Measurements from ENCODE around the gene SDC3.

SDC3 gene

DNA sequence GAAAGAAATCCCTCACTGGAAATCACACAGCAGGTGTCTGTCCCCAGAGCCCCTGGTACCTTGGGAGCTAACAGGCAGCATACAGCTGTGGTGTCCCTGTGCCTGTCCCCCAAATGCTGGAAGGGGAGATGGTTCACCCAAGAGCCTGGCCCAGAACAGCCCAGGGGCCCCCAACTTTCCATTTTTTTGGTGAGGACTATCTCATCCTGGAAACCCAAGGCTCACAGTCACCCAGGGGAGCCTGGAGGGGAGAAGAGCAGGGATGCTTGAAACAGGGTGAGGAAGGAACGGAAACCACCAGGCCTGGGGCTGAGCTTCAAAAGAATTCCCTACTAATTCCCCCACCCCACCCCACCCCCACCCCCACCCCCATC lies 3.6 kb downstream of the SDC3 start:
- H3K36me3 ChIP-seq (ENCODE audit: insufficient read depth, low read length) = no peaks in the 10 kb centered on the region
- peaks cover 61% of the 10 kb centered on the region for H3K4me1 ChIP-seq (ENCODE audit: insufficient read depth, low read length)
- H3K9ac ChIP-seq (ENCODE audit: low read depth, low read length) = no peak overlapping the region
- H3K9me3 ChIP-seq (ENCODE audit: control insufficient read depth, insufficient read depth, low read length) = no peaks in the 10 kb centered on the region

DNA sequence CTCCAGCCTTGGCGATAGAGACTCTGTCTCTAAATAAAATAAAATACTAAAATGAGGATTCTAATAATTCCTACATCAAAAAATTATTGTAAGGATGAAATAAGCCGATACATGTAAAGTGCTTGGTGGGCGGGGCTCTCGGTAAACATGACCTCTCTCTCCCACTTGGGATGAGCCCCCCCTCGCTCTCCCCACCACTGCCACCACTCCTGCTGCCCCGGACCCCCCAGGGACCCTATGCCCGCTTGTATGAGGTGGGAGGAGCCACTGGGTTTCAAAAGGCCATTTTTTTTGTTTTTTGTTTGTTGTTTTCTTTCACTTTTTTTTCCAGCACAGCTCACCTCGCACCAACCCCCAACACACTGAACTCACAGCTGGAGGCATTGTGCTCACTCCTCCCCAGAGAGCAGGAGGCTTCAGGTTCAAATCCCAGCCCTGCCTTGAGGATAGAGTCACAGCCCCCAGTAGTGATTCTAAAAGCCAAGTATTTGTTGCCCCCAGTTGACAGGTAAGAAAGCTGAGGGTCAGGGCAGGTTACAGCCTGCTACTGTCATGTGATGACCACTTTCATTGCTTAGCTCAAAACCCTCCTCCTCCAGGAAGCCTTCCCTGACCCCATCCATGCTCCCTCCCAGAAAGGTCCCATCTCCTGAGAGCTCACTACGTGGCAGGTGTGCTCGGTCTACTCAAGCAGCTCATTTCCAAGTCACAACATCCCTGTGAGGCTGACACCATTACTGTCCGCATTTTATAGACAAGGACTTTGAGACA lies 4.2 kb downstream of the SDC3 start:
- peaks cover 56% of the 10 kb centered on the region for H3K4me1 ChIP-seq (ENCODE audit: insufficient read depth, low read length)
- no peak overlapping the region for H3K9ac ChIP-seq (ENCODE audit: low read depth, low read length)
- H3K36me3 ChIP-seq (ENCODE audit: insufficient read depth, low read length) = no peaks in the 10 kb centered on the region
- H3K9me3 ChIP-seq (ENCODE audit: control insufficient read depth, insufficient read depth, low read length) = no peaks in the 10 kb centered on the region

DNA sequence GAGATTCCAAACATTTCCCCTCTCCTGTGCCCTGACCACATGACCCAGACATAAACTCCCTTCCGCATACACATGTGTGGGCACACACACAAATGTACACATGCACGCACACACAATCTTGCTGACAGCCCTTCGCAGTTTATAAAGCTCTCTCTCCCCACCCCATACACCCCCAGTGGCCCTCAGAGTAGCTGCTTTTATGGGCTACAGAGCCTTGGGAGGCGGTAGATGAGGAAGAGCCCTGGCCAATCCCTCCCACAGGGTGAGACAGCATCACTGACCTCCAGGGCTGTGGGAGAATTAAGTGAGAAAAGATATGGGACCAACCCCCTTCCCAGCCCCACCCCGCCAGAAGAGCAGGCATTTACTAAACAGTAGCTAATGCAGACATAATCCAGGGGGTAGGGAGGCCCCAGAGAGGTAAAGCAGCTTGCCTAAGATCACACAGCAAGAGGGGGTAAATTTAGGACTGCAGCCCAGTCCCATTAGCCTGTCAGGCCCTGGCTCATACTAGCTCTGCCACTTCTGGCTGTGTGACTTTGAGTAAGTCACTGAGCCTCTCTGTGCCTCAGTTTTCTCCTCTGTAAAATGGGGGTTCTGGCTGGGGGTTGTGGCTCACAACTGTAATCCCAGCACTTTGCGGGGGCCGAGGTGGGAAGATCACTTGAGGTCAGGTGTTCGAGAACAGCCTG lies 5.1 kb downstream of the SDC3 start:
- H3K9ac ChIP-seq (ENCODE audit: low read depth, low read length) = no peak overlapping the region
- H3K9me3 ChIP-seq (ENCODE audit: control insufficient read depth, insufficient read depth, low read length) = no peaks in the 10 kb centered on the region
- peaks cover 52% of the 10 kb centered on the region for H3K4me1 ChIP-seq (ENCODE audit: insufficient read depth, low read length)

DNA sequence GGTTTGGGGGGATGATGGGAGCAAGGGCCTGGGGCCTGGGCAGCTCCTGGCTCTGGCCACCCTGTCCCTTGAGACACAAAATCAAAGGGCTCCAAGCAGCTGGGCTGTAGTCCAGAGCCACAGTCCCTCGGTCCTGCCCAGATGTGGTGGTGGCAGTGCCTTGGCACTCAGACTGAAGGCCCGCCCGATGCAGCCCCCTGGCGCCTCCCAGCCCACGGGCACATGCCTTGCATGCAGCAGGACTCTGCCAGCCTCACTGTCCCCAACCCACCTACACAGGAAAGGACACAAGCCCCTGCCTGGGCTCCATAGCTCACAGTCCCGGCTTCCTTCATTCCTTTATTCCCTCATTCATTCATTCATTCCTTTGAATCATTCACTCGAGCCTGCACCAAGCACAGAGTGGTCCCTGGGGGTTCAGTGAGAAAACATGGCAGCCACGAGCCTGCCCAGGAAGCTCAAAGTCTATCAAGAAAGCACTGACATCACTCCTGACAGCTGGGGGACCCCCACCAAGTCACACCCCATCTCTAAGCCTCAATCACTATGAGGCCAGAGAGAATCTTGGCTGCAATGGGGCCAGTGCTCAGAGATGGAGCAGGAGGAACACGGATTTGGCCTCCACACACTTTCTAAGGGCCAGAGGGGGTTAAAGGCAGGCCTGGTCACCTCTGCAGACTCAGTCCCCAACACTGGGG lies 5.8 kb downstream of the SDC3 start:
- no peaks in the 10 kb centered on the region for H3K36me3 ChIP-seq (ENCODE audit: insufficient read depth, low read length)
- peaks cover 52% of the 10 kb centered on the region for H3K4me1 ChIP-seq (ENCODE audit: insufficient read depth, low read length)
- H3K9ac ChIP-seq (ENCODE audit: low read depth, low read length) = no peak overlapping the region

More for the DNA sequence above, 5.1 kb downstream of the SDC3 start:
- H3K36me3 ChIP-seq (ENCODE audit: insufficient read depth, low read length) = no peaks in the 10 kb centered on the region

DNA sequence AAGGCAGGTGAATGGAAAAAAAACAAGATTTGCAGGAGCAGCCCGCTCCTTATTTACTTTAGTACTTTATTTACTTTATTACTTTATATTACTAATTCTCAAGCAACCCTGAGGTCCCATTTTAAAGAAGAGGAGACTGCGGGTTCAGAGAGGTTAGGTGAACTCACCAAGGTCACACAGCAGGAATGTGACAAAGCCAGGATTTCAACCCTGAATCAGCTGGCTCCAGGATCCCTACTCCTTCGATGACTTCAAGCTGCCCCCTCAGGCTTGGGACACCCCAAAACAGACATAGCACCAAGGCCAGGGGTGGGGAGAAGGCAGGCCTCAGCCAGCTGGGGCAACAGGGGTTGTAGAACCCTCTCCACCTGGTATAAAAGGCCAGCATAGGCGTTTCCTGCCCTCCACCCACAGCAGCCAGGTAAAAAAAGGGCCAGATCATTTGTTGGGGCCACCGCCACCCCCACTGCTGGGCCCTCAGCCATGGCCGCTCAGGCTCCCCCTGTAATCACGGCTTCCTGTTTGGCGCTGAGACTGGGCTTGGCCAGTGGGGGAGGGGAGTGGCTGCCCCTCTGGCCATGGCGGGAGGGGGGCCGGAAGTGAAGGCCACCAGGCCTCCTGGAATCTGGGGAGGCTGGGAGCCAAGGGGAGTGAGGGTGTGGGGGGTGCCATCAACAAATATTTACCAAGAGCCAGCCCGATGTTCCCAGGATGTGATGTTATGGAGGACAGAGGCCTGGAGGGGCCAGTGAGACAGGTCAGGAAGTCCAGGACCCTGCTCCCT lies 6.6 kb downstream of the SDC3 start:
- Histone ChIP-seq H3K36me3 (ENCODE audit: insufficient read depth, low read length) (no peaks in the 10 kb centered on the region), H3K4me1 (ENCODE audit: insufficient read depth, low read length) (peaks cover 48% of the 10 kb centered on the region), H3K9me3 (ENCODE audit: control insufficient read depth, insufficient read depth, low read length) (no peaks in the 10 kb centered on the region), H3K9ac (ENCODE audit: low read depth, low read length) (no peak overlapping the region)

More for the DNA sequence above, 5.8 kb downstream of the SDC3 start:
- no peaks in the 10 kb centered on the region for H3K9me3 ChIP-seq (ENCODE audit: control insufficient read depth, insufficient read depth, low read length)

DNA sequence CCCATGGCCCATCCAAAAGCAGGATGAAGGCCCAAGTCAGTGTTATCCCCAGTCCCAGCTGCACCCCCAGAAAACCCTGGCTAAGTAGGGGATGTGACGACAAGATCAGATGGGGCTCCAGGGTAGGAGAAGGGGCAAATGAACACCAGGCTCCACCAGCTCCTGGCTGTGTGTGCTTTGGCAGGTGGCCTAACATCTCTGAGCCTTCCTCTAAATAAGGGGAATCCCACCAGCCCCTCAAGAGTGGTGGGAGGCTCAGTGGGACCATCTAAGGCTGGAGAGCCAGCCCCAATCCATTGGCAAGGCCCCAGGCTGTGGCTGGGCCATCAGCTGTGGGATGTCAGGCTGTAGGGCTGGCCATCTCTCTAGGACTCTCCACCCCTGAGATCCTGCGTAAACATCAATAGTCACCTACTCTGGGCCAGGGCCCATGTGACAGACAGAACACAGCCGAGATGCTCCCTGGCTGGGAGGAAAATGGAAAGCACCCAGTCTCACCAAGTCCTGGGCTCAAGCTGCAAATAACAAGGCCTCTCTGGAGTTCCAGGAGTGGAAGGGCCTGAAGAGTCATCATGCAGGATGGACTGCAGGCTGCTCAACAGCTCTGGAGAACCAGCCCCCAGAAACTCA lies 7.5 kb downstream of the SDC3 start:
- H3K4me1 ChIP-seq (ENCODE audit: insufficient read depth, low read length) = peaks cover 44% of the 10 kb centered on the region
- no peaks in the 10 kb centered on the region for H3K36me3 ChIP-seq (ENCODE audit: insufficient read depth, low read length)
- H3K9me3 ChIP-seq (ENCODE audit: control insufficient read depth, insufficient read depth, low read length) = no peaks in the 10 kb centered on the region
- H3K9ac ChIP-seq (ENCODE audit: low read depth, low read length) = no peak overlapping the region

DNA sequence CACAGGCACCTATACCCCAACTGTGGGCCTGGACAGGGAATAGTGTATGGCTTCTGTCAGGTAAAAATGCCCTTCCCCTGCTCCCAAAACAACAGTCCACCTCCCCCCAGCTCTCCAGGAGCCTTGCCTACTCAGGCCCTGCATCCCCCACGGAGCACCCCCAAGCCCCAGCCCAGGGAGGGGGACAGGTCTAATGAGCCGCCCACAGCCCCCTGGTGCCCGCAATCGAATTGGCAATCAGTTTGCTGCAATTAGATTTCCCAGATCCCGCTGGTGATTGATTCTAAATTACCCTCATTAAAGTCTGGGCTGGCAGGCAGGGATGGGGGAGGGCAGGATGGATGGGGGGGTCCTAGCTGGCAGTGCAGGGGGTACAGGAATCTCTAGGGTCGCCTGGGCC lies 8.1 kb downstream of the SDC3 start:
- H3K9ac ChIP-seq (ENCODE audit: low read depth, low read length) = no peak overlapping the region
- H3K4me1 ChIP-seq (ENCODE audit: insufficient read depth, low read length) = peaks cover 42% of the 10 kb centered on the region
- H3K36me3 ChIP-seq (ENCODE audit: insufficient read depth, low read length) = no peaks in the 10 kb centered on the region
- H3K9me3 ChIP-seq (ENCODE audit: control insufficient read depth, insufficient read depth, low read length) = no peaks in the 10 kb centered on the region

DNA sequence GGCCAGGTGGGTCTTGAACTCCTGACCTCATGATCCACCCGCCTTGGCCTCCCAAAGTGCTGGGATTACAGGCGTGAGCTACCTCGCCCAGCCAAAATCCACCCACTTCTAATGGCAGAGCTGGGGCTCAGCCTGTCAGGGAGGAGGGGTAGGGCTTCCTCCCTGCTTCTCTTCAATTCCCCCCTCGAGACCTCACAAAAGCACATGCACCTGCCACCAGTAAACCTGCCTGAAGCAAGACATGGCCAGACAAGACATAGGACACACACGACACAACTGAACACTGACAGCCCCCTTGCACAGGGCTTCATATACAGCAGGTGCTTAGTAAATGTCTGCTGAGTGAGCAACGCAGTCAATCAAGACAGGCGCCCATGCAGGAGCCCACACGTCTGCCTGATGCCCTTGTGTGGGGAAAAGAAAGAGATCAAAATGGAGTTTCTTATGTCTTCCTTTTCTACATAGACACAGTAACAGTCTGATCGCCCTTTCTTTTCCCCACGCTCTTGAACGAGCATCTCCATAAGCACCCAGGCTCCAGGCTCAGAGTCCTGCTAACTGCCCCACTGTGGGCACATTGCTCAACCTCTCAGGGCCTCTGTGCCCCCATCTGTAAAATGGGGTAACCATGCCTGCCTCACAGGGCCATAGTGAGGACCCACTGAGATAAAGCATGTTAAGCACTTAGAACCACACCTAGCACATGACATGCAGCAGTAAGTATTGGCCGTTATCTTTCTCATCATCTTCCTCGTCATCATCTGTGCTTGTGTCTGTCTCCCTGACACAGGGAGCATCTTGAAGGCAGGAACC lies 8.8 kb downstream of the SDC3 start:
- Histone ChIP-seq H3K9ac (ENCODE audit: low read depth, low read length) (no peak overlapping the region), H3K4me1 (ENCODE audit: insufficient read depth, low read length) (peaks cover 45% of the 10 kb centered on the region), H3K36me3 (ENCODE audit: insufficient read depth, low read length) (no peaks in the 10 kb centered on the region), H3K9me3 (ENCODE audit: control insufficient read depth, insufficient read depth, low read length) (no peaks in the 10 kb centered on the region)

DNA sequence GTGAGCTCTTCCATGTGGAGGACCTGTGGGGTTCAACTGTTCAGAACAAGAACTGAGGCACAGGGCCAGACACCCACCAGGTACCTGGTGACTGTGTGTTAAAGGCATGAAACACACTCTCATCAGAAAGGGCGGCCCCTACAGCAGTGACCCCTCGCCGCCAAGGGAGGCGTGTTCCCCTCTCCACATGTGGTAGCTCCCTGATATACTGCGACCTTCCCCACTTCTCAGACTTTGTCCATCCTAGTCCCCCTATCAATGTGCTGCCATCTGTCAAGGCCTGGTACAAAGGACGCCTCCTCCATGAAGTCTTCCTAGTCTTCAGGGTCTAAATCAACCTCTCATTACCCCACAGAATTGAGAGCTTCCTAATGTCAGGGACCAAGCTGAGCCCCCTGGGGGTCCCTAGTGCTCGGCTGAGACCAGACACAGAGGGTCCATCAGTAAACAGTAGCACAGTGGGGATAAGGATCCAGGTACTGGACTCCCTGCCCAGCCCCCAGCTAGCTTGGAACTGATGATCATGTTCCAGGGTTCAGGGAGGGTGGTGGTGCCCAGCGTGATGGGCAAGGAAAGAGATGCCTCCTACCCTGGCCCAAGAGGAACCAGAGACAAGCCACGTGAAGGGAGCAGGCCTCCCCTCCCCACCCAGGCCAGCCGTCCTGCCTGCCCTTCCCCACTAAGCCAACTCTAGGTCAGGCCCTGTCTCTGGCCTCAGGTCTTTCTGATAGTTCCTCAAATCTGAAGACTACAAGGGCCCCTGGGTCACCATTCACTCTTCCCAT lies 10.3 kb downstream of the SDC3 start:
- Histone ChIP-seq H3K9ac (ENCODE audit: low read depth, low read length) (no peak overlapping the region), H3K36me3 (ENCODE audit: insufficient read depth, low read length) (no peaks in the 10 kb centered on the region), H3K9me3 (ENCODE audit: control insufficient read depth, insufficient read depth, low read length) (no peaks in the 10 kb centered on the region), H3K4me1 (ENCODE audit: insufficient read depth, low read length) (peaks cover 35% of the 10 kb centered on the region)

DNA sequence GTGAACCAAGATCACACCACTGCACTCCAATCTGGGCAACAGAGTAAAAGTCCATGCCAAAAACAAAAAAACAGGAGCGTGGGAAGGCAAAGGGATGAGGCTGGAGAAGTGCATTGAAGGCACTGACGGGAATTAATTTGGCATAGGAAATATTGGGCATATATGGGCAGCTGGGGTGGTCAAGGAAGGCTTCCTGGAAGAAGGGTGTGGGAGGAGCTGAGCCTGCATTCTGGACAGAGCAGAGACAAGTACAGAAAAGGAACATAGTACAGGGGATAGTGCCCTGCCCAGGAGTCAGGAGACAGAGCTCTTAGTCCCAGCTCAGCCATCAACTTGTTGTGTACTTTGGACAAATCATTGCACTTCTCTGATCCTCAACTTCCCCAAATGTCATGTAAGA lies 11.7 kb downstream of the SDC3 start:
- Histone ChIP-seq H3K36me3 (ENCODE audit: insufficient read depth, low read length) (no peaks in the 10 kb centered on the region), H3K9me3 (ENCODE audit: control insufficient read depth, insufficient read depth, low read length) (no peaks in the 10 kb centered on the region), H3K9ac (ENCODE audit: low read depth, low read length) (no peak overlapping the region), H3K4me1 (ENCODE audit: insufficient read depth, low read length) (peaks cover 25% of the 10 kb centered on the region)

DNA sequence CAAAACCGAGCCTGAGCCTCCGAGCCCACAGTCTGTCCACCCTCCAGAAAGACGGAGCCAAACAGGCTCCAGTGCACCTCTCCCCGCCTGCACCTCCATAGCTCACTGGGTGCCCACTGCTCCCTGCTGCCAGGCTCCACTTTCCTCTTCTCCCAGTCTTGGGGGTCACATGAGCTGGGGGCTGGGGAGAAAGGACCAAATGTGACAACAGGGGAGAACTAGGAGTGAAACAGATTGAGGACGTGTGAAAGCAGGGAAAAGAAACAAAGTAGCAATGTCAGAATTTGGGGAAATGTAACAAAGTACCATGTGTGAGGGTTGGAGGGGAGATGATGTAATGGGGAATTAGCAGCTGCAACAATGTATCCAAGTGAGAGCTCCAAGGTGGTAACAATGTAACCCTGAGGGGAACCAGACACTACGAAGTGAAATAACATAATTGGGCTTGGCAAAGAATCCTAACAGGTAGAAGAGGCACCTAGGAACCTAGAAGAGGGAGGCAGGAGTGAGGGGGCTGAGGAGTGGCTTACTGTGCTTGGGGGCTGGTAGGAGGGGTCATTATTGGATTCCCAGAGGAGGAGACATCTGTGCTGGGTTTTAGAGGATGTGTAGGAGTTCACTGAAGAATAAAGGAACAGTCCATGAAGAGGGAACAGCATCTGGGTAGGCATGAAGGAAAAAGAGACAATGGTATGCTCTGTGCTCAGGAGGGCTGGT lies 12.5 kb downstream of the SDC3 start:
- 0 out of 2 replicates have a peak overlapping the region, but pooled peaks have one; percentile 15 for H3K9ac ChIP-seq (ENCODE audit: low read depth, low read length)
- no peaks in the 10 kb centered on the region for H3K9me3 ChIP-seq (ENCODE audit: control insufficient read depth, insufficient read depth, low read length)
- no peaks in the 10 kb centered on the region for H3K36me3 ChIP-seq (ENCODE audit: insufficient read depth, low read length)
- peaks cover 17% of the 10 kb centered on the region for H3K4me1 ChIP-seq (ENCODE audit: insufficient read depth, low read length)

DNA sequence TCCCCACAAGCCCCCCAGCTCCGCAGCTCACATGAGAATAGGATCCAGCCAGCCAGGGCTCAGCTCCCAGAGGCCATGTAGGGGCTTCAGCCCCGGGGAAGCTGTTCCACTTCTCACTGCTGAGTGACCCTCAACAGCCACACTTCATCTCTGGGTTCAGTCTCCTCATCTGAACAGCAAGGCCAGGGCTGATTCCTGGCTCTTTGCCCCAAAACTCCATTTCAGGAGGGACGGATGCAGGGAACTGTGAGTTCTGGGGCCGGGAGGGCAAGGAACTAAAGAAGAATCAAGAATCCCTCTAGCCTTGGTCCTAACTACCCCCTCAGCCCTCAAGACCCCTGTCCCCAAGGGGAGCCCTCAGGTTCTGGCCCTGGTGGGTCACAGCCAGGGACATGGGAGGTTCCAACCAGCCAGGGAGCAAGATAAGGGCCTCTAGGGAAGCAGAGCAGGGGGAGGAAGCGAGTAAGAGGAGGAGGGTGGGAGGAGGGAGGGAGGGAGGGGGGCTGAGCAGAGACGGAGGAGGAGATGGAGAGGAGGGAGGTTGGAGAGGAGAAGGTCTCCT lies 13.1 kb downstream of the SDC3 start:
- Histone ChIP-seq H3K9me3 (ENCODE audit: control insufficient read depth, insufficient read depth, low read length) (no peaks in the 10 kb centered on the region), H3K9ac (ENCODE audit: low read depth, low read length) (peak overlapping the region; percentile 15; the same call in 1 of the 2 replicates), H3K36me3 (ENCODE audit: insufficient read depth, low read length) (no peaks in the 10 kb centered on the region), H3K4me1 (ENCODE audit: insufficient read depth, low read length) (peaks cover 17% of the 10 kb centered on the region)
